Endothelial cell of hepatic sinusoid (primary cell): Measurements from ENCODE around the gene LIPK.

Experiments used
- in situ Hi-C: cut with HindIII; loops from 2 replicates; pipeline ENCODE4 v1.10.0; 2017; ENCODE audit warnings: low sequenced_read_pairs

Gene LIPK

GRCh38 chr10:88781206-88781605 lies 75.2 kb downstream of the LIPK start:
- in situ Hi-C loops = no loop called here

- in situ Hi-C loops = no loop called here
Observed at GRCh38 chr10:88782222-88782621, 76.2 kb downstream of the LIPK start.

- in situ Hi-C loops = no loop called here
Observed at GRCh38 chr10:88783724-88784123, 77.7 kb downstream of the LIPK start.

GRCh38 chr10:88786032-88786770 lies 80.2 kb downstream of the LIPK start:
- in situ Hi-C loops = no loop called here

- in situ Hi-C loops = no loop called here
Observed at GRCh38 chr10:88787463-88787862, 81.4 kb downstream of the LIPK start.

- in situ Hi-C loops = no loop called here
Observed at GRCh38 chr10:88788924-88789323, 82.9 kb downstream of the LIPK start.

- in situ Hi-C loops = no loop called here
Observed at GRCh38 chr10:88791924-88792323, 85.9 kb downstream of the LIPK start.

GRCh38 chr10:88792661-88793060 lies 86.6 kb downstream of the LIPK start:
- in situ Hi-C loops = no loop called here

- in situ Hi-C loops = no loop called here
Observed at GRCh38 chr10:88793712-88794299, 87.8 kb downstream of the LIPK start.

- in situ Hi-C loops = no loop called here
Observed at GRCh38 chr10:88794731-88795130, 88.7 kb downstream of the LIPK start.

- in situ Hi-C loops = loop anchor here (25.0 kb wide), 1 partner anchor 238 kb away; no protein-coding TSS in a partner anchor
Observed at GRCh38 chr10:88800152-88801125, 94.4 kb downstream of the LIPK start.
